ENCODE measurements around the gene TBCE. TPM values are rescaled to one million over a fixed set of nuclear protein-coding genes. Genes with fewer than 3 reads are reported as not detected.
A peak's percentile ranks its signal among the peaks of the same experiment; 100 is the strongest.

TBCE gene
- total RNA-seq, 1 experiment from 2014 or later: 41.6 TPM

GRCh38 chr1:235404190-235404589 lies 37.0 kb downstream of the TBCE start:
- Histone ChIP-seq H3K9me3 (ENCODE audit: control insufficient read depth, low read depth, low read length) (no peaks in the 10 kb centered on the region), H3K56ac (ENCODE audit: insufficient read length, low read depth, low read length) (no peak overlapping the region), H3K23me2 (ENCODE audit: insufficient read length, low read depth, low read length, poor library complexity, severe bottlenecking) (no peaks in the 10 kb centered on the region), H2BK12ac (ENCODE audit: insufficient read length, low read depth, low read length) (no peak overlapping the region), H3K27me3 (ENCODE audit: insufficient read depth, low read length) (no peaks in the 10 kb centered on the region), H2BK5ac (ENCODE audit: insufficient read length, low read length) (no peak overlapping the region), H3K27ac (ENCODE audit: insufficient read length, low read depth, low read length) (no peak overlapping the region), H3T11ph (ENCODE audit: low read length) (no peak overlapping the region), H3K9ac (ENCODE audit: extremely low read depth, insufficient read length, low read length) (no peak overlapping the region), H2AK5ac (ENCODE audit: insufficient read length, low read length) (no peak overlapping the region), H3K4me1 (ENCODE audit: insufficient read depth, low read length) (no peaks in the 10 kb centered on the region; the same call in 1 of the 2 replicates), H3K4me2 (ENCODE audit: insufficient read depth, insufficient read length, low read length) (no peak overlapping the region), H2BK15ac (ENCODE audit: low read depth, low read length) (no peak overlapping the region), H3K79me1 (ENCODE audit: insufficient read depth, low read depth, low read length, poor library complexity, severe bottlenecking) (peaks cover 4% of the 10 kb centered on the region), H4K8ac (replicated peaks; ENCODE audit: insufficient read length, low read depth, low read length) (no peak overlapping the region), H3K79me2 (ENCODE audit: insufficient read depth, low read length) (no peaks in the 10 kb centered on the region), H3K23ac (ENCODE audit: insufficient read length, low read depth, low read length) (no peak overlapping the region), H2BK20ac (ENCODE audit: low read depth, low read length, poor library complexity, severe bottlenecking) (no peak overlapping the region), H4K5ac (ENCODE audit: insufficient read length, low read depth, low read length) (no peak overlapping the region), H2AFZ (ENCODE audit: low read length) (no peak overlapping the region), H3K4ac (ENCODE audit: low read depth, low read length) (no peak overlapping the region), H3K14ac (ENCODE audit: insufficient read depth, low read length) (no peak overlapping the region), H2BK120ac (ENCODE audit: low read depth, low read length, poor library complexity, severe bottlenecking) (no peak overlapping the region), H3K18ac (ENCODE audit: insufficient read length, low read depth, low read length) (no peak overlapping the region), H4K20me1 (ENCODE audit: control insufficient read depth, insufficient read depth, insufficient read length) (no peaks in the 10 kb centered on the region), H4K91ac (ENCODE audit: insufficient read length, low read depth, low read length) (no peak overlapping the region)
- Mint-ChIP-seq H3K36me3 (ENCODE audit: insufficient read depth in 1 of 3, low read depth in 3 of 3) (peaks cover 5 to 13% (median 11%) of the 10 kb centered on the region in 3 experiments; a peak in 5 of 7 replicates), H3K27me3 (ENCODE audit: low read depth) (no peaks in the 10 kb centered on the region), H3K27ac (peak overlapping the region in 2 of 3 experiments; percentile 43 to 50; a peak in 1 of 7 replicates), H3K4me1 (peaks cover 2 to 3% of the 10 kb centered on the region in 2 experiments; a peak in 2 of 4 replicates), H3K4me3 (no peak overlapping the region), H3K9me3 (no peaks in the 10 kb centered on the region)
- WGBS (ENCODE audit: extremely low coverage, insufficient read length, low lambda C conversion rate): no CpG with 5 or more reads among the region's 5 CpGs
- TF ChIP-seq CTCF (conservative IDR thresholded peaks at IDR 0.05): no peak
- DNase-seq: no peak
